Activated CD8-positive, alpha-beta memory T cell treated with anti-CD3 and anti-CD28 coated beads for 1 hour (primary cell): ENCODE results near the gene RPS21.

Experiments used
- DNase-seq, 2 donors: peaks; one replicate each; pipeline ENCODE4 v3.0.0-alpha.2; 2020; ENCODE audit warnings: low read depth in 1 of 2; ENCODE audit errors: extremely low read depth in 1 of 2

The RPS21 gene

DNA sequence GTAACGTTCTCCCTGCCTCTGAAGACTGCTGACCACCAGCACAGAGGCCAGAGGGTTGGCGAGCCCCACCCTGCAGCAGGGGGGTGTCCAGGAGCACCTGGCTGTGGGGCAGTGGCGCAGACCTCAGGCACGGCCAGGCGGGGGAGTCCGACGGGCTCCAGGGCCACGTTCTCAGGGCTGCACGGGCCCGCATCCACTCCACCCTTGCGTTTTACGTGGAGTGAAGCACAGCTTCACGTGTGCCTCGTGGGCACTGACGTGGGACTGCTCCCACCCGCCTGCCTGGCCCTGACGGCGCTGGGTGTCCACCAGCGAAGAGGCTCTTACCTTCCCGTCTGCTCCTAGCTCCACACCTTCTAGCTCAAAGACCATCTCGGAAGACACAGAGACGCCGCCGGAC is 6.9 kb downstream of the RPS21 start:
- DNase-seq: no peak

DNA sequence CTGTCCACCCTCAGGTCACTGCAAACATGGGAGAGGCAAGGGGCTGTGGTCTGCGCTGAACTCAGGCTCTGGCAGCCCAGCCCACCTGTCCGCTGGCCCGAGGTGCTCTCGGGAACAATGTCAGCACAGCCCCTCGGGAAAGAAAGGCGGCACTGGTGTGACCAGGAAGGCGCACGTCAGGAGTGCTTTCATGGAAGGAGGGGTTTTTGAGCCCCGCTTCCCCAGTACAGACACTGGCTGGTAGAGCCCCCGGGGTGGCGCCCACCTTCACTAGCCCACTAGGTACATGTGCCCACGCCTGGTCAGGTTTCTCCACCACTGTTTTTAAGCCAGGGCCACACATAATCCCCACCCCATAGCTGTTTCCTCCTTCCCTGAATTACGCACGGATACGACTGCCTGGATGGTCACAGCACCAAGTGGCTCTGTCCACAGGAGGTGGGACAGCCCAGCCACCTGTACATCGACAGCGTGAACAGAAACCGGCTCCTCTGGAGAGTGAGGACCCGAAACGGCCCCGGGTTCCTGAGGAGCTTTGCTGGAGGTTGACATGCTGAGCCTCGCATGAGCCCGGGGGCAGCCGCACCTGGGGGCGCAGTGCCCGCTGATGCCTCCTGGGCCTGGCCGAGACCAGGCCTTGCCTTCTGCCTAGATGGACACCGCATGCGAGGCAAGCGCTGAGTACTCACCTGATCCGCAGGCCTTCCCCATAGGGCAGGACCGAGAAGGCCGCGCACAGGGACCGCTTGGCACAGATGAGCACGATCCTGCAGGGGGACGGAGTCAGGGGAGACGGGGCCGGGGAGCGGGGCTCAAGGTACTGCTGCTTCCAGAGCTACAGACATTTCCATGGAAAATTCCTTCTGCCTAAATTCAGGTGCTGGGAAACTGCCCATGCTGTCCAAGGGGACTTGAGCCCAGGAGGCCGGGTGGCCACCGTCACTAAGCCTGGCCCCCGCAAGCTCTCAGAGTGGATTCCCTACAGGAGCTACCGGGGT is 7.6 kb downstream of the RPS21 start:
- no peak for DNase-seq

DNA sequence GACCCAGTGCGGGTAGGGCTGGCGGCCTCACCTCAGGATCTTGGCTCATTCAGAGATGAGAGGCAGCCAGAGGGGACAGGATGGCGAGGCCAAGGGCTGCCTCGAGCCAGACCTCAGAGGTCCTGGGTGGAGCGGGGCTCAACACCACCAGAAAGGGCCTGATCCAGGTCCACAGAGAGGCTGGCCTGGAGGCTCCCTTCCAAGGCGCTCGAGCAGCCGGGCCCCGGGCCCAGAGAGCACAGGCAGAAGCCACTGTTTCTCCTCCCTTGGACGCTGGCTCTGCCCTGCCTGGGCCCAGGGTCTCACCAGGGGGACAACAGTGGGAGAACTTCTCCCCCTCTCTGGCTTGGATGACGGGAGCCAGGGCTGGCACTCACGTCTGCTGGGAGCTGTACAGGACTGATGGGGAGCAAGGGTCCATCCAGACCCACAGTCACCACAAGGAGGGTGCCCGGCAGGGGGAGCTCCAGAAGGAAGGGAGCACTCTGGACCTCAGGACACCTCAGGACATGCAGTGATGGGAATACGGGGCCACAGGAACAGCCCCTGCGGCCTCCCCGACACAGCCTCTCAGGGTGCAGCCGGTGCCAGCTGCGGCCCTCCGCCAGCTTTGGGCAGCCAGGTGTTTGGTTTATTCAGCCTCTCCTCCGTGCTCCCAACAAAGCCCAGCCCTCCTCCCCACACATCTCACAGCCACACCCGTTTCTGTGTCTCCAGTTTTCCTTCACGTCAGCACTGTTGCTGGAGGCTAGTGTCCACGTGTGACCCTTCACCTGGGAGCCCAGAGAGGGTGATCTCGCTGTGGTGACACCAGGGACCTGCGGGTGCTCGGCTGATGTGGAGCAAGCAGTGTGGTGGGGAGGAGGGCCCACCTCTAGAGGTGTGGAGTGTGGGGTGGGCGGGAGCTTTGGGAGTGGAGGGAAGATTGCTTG is 8.7 kb downstream of the RPS21 start:
- DNase-seq: no peak

DNA sequence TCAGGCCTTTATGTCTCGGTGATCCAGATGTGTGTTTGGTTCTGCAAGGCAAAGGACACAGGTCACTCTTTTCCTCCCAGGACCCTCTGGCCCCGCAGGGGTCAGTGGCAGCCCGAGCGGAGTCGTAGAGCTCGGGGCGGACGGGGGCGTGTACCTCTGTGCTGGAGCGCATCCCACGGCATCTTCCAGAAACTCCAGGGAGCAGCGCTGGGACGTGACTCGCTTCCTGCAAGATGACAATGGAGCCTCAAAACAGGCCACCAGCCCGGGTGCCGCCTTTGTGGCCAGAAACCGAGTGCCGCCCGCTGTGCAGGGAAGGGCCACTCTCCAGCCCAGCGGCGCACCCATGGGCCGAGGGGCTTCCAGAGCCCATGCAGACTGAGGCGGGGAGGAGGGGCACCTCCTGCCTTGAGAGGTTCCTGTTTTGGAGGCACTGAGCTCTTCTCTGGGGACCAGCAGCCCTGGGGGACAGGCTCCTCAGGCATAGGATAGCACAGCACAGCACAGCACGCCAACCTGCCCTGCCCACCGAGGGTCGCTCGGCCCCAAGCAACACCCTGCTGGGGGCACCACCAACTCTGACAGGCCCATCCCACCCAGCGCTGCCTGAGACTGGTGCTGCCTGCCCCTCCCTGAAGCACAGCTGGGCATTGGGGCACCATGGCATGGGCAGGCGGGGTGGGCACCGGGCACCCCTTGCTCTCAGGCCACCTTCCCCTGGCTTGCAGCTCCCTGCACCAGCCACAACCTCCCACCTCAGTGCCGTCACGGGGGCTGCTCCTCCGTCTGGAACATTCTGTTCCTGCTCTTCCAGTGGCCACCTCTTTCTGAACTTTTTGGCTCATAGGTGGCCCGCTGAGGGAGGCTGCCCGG is 9.7 kb downstream of the RPS21 start:
- no peak for DNase-seq

DNA sequence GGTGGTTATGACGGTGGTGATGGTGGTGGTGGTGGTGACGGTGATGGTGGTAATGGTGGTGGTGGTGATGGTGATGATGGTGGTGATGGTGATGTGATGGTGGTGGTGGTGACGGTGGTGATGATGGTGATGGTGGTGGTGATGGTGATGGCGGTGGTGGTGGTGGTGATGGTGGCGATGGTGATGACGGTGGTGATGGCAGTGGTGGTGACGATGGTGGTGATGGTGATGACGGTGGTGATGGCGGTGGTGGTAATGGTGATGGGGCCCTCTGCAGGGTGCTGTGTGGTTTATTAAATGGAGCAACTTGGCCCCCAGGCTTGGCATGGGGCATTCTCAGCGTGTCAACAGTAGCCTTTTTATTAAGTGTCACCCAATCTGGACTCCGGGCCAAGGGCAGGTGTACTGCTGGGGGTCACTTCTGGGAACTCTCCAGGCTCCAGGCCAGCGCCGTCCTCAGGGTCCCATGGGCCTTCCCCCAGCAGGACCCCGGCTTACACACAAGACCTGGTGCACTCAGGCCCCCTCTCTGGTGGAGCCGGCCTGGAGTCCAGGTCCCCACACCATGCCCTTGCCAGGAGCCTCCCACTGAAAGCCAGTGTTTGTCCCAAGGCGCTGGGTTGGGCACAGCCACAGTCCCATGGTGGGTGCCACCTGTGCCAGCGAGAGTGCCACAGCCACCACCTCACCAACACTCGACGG is 11.4 kb downstream of the RPS21 start:
- no peak for DNase-seq

DNA sequence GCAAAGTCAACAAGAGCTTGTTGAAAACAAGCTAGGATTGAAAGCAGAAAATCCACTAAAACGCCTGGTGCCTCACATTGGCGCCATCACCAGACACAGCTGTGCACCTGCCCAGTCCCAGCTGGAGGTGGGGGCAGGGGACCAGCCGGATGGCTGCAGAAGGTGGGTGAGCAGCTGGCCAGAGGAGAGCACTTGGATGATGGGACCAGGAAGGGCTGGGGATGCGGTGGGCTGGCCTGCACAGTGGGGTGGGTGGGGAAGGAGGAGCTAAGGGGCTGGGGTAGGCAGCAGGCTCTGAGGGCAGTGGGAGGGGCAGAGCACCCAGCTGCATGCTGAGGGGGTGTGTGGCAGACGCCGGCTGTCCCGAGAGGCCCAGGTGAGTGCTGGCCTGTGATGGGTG is 13.1 kb downstream of the RPS21 start:
- no peak for DNase-seq

DNA sequence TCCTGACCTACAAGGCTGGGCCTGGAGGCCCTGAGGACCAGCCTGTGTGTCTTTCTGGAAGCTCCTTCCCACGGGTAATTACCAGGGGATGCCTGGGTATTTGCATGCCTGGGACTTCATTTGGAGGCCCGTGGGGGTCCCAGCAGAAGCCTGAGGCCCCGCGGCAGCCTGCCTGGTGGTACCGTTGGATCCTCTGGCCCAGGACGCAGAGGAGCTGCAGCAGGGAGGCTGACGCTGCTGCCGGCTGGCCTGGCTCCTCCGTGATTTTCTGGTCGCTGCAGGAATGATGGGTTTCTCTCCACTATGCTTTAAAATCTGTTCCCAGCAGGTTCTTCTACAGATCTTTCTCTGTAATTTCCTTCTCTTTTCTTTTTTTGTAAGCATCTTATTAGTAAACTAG is 13.6 kb downstream of the RPS21 start:
- DNase-seq: no peak

DNA sequence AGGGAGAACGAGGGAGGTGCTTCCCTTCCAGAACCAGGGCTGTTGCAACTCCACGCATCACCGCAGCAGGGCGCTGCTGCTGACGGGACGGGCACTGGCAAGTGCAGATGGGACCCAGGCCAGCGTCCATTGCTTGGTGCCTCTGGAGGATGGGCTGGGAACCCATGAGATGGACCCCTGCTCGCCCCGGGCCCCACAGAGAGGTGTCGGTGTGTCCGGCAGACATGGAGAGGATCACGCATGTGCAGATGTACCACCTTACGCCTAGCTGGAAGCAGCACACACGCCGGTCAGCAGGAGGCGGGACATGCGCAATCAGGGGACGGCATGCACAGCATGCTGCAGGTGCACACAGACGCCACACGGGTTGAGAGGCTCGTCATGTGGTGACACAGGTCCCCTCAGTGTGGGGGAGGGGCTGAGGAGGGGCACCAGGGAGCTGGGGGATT is 14.5 kb downstream of the RPS21 start:
- no peak for DNase-seq

DNA sequence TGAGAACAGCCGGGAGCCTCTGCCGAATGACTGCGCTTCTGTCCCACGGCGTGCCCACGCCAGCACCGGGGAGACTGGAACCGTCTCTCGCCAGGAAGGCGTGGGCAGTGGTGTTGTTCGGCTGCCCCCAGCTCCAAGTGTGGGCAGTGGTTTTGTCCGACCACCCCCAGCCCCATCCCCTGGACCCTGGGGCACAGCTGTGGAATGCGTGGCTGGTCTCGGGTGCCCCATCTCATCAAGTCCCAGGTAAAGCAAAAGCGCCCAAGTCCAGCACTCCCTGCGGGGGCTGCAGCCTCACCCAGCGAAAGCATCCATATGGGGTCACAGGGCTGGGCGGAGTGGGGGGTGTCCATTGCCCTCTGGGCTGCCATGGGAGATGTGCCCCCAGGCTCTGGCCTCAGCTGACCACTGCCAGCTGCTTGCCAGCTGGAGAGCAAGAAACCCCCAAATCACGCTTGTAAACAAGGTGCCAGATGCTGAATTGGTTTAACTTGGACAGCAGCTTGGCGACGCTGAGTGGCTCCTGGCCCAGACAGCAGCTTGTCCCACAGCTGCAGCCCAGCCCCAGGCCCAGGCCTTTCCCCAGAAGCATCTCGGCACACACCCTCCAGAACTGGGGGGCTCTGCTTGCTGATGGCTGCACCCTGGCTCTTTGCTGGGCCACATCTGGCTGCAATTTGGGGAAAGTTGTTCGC is 15.7 kb downstream of the RPS21 start:
- no peak for DNase-seq

DNA sequence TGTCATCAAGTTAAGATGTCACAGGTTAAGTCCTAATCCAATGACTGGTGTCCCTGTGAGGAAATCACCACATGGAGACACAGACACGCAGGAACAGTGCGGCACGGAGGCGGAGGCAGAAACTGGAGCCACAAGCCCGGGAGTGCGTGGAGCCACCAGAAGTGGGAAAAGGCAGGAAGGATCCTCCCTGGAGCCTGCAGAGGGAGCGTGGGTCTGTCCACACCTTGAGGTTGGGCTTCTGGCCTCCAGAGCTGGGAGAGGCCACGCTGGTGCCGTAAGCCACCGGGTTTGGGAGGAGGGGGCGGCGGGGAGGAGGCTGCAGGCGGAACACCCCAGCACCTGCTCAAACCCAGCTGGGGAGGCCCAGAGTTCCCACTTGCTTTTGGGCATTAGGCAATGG is 16.4 kb downstream of the RPS21 start:
- DNase-seq: no peak

DNA sequence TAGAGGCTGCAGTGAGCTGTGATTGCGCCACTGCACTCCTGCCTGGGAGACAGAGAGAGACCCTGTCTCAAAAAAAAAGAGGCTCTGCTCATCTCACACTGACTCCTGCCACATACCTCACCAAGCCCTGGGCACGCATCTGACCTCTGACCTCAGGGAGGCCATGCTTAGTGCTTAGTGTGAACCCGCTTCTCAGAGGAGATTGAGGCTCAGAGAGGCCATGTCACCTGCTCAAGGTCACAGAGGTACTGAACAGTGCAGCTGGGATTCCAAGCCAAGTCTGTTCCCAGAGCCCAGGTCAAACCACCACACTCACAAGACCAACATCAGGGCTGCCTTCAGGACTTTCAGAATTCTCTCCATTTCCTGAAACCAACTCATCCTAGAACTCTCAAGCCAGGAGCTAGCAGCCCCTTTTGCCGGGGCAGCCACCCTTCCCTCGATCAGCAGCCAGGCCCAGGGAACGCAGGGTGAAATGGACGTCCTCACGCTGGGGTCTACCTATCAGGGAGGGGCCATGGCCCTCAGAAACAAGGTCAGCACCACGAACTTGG is 17.3 kb downstream of the RPS21 start:
- DNase-seq: no peak

DNA sequence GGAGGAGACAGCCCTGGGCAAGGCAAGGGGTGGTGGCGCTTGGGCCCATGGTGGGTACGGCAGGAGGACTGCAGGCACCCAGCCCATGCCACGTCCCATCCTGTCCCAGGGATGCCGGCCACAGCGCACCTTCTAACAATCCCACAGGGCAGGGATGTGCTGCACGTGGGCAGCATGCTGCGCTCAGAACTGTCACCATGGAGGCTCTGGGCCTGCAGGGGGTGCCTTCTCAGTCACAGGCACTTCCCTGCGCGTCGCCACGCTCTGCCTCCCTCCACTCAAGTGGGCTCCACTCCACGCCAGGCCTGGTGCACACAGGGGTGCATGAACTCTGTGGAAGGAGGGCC is 17.8 kb downstream of the RPS21 start:
- no peak for DNase-seq

DNA sequence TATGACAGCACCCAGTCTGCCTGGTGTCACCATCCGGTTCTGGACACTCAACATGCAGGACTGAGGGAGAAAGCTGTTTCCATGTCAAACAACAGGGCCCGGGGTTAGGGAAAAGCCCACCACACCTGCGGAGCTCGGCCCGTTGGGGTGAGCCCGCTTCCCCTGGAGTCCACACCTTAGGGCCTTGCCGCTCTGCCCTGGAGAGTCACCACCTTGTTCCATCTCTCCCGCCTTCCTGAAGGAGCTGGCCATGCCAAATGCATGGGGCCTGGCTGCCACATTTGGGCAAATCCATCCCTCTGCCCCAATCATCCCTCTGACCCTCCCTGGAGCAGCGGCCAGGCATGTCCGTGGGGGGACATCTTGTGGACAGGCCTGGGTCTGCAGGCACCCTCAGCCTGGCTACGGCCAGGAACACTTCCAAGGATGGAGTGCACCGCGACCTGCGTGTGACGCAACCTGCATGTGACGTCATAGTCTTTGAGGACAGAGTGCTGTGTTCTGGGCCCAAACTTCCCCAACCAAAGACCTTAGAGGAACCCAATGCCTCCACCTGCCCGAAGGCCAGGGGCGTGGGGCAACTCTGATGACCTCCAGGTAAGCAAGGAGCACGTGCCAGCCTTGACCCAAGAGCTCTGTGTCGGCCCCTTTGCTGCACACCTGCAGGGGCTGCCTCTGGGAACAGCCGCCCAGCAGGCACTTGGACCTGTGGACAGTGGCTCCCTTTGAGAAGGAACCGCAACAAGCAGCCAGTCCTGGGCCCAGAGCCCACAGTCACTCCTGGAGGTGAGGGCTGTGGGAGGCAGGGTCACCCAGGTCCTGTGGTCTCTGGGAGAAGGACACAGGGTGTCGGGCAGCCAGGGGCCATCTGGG is 18.4 kb downstream of the RPS21 start:
- no peak for DNase-seq

DNA sequence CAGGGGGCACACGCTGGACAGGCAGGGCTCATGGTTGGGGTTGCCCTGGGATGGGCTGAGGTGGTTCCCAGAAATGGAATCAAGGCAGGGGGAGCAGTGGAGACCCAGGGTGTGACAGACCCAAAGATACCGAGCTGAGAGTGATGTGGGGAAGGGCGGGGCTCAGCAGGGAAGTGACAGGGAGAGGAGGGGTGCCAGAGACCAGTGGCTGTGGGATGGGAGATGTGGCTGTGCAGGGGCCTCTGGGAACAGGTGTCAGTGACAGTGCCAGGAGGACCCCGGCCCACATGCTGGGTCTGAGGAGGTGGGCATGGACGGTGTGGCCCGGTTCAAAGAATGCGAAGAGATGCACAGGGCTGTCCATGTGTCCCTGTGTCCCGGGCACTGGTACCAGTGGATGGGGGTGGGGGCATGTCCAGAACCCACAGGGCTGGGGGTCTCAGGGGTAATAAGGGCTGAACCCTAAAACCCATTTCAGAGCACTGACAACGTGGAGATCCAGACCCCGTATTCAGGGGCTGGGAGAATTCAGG is 19.1 kb downstream of the RPS21 start:
- DNase-seq: no peak

DNA sequence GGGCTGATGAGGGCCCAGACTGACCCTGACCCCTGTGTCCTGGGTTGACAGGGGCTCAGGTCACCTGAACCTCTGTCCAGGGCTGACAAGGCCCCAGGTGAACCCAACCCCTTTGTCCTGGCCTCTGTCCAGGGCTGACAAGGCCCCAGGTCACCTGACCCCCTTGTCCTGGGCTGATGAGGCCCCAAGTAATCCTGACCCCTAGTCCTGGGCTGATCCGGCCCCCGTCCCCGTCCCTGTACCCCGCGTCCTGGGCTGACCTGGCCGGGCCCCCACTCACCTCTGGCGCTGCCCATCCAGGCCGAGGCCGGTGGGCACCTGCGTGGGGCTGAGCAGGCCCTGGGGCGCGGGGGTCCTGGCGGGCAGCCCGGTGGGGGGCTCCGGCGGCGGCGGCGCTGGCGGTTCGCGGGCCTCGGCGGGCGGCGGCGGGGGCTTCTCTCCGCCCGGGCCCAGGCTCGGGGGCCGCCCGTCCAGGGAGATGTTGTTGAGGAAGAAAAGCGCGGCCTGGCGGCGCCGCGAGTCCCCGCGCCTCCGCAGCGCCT is 19.8 kb downstream of the RPS21 start:
- DNase-seq: no peak

DNA sequence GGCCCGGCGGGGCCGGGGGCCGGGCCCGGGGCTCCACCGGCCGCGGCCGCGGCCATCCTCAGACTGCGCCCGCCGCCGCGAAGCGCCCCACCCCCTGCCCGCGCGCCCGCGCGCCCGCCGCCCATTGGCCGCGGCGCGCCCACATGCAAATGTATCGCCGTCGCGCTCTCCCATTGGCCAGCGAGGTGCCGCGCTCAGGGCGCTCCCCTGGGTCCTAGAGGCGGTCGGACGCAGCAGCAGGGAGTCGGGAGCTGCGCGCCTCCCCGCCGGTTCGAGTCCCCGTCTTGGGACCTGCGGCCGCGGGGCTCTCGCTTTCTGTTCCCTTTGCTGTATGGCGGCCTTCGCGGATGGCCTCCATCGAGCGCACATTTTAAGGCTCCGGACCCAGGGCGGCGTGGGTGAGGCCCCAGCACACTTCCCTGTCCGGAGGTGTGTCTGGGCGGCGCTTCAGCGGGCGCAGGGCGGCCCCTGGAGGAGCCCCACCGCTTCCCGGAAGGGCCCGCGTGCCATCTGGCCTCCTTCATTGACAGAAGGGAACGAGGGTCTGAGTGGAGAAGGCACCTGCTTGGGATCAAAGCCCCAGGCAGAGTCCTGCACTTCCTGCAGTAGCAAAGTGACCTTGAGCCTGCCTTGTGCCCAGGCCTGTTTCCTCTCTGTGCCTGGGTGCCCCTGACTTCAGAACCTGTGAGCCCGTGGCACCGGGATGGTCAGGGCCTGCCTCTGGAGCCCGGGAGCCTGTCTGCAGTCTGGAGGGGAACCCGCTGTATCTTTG is 20.5 kb downstream of the RPS21 start, which contains the start of gene CABLES2:
Gene CABLES2 (minus strand): TSS at position 65 of the 772 bp plus-strand sequence. CDS start 9 bp downstream, at position 56.
- DNase-seq: peak; percentile 60 to 87

DNA sequence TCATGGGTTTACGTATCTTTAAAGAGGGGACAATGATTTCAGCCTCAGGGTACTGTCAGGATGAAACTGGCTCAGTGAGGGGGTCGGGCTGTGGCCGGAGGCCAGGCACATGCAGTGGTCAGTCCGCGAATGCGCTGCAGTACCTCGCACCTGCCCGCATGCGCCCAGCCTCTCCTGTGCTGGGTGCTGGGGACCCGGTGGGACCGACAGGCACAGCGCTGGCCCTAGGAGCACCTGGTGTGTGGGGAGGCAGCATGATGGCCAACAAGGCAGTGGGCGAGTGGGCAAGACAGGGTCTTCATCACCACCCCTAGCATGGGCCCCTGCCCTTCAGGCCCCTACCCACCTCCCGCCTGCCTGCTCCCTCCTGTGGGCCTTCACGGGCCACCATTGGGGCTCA is 21.2 kb downstream of the RPS21 start:
- DNase-seq: no peak
